Mesenchymal stem cell (in vitro differentiated cells and primary cell): ENCODE measurements around the gene SLC14A1.

Experiments
- DNase-seq: peaks from one replicate; pipeline ENCODE4 v3.0.0-alpha.2; 2013
- H2AFZ ChIP-seq: one replicate; pipeline ENCODE4 v1.6.1; 2013; ENCODE audit warnings: low read depth, mild to moderate bottlenecking, control low read depth, inconsistent platforms, low read length, moderate library complexity
- H2AK5ac ChIP-seq: 2 replicates; pipeline ENCODE4 v1.6.1; 2013; ENCODE audit warnings: low read length, moderate library complexity, mild to moderate bottlenecking, inconsistent platforms; ENCODE audit not compliant: severe bottlenecking
- H2BK120ac ChIP-seq: one replicate; pipeline ENCODE4 v1.6.1; 2013; ENCODE audit warnings: low read depth, mild to moderate bottlenecking, inconsistent platforms, low read length, moderate library complexity
- H2BK12ac ChIP-seq, 2 experiments: one replicate each; pipeline ENCODE4 v1.6.1; 2013; ENCODE audit warnings: inconsistent platforms in 2 of 2, low read length in 2 of 2, mild to moderate bottlenecking in 2 of 2, moderate library complexity in 2 of 2, control low read depth in 1 of 2
- H2BK15ac ChIP-seq: one replicate; pipeline ENCODE4 v1.6.1; 2013; ENCODE audit warnings: mild to moderate bottlenecking, low read depth, inconsistent platforms; ENCODE audit not compliant: poor library complexity, severe bottlenecking
- H2BK5ac ChIP-seq: 2 replicates; pipeline ENCODE4 v1.6.1; 2013; ENCODE audit warnings: low read depth, mild to moderate bottlenecking, low read length, control low read depth, inconsistent platforms; ENCODE audit not compliant: poor library complexity, severe bottlenecking
- H3K14ac ChIP-seq, 2 experiments: one replicate each; pipeline ENCODE4 v1.6.1; 2013; ENCODE audit warnings: inconsistent platforms in 2 of 2, low read length in 2 of 2, control low read depth in 1 of 2, mild to moderate bottlenecking in 1 of 2, moderate library complexity in 1 of 2
- H3K18ac ChIP-seq, 2 experiments: one replicate each; pipeline ENCODE4 v1.6.1; 2013; ENCODE audit warnings: inconsistent platforms in 2 of 2, low read length in 2 of 2, control low read depth in 1 of 2, low read depth in 1 of 2, mild to moderate bottlenecking in 1 of 2
- H3K23ac ChIP-seq, 2 experiments: one replicate each; pipeline ENCODE4 v1.6.1; 2013; ENCODE audit warnings: inconsistent platforms in 2 of 2, low read length in 2 of 2, mild to moderate bottlenecking in 2 of 2, moderate library complexity in 2 of 2, control low read depth in 1 of 2
- H3K27ac ChIP-seq: 2 replicates; pipeline ENCODE4 v1.5.1; 2013; ENCODE audit warnings: mild to moderate bottlenecking, moderate library complexity, low read length, control low read depth, inconsistent platforms; ENCODE audit not compliant: poor library complexity, severe bottlenecking
- H3K27me3 ChIP-seq, 2 experiments: 2 replicates each; pipeline versions ENCODE4 v1.6.1 to v1.7.0; 2013; ENCODE audit warnings: low read length in 2 of 2, mild to moderate bottlenecking in 2 of 2, moderate library complexity in 2 of 2, control low read depth in 1 of 2, inconsistent platforms in 1 of 2; ENCODE audit not compliant: control insufficient read depth in 1 of 2, insufficient read depth in 1 of 2
- H3K36me3 ChIP-seq, 2 experiments: 2 replicates each; pipeline versions ENCODE4 v1.6.1 to v1.7.0; 2013; ENCODE audit warnings: low read length in 2 of 2, control low read depth in 1 of 2, inconsistent platforms in 1 of 2, low read depth in 1 of 2, mild to moderate bottlenecking in 1 of 2; ENCODE audit not compliant: insufficient read depth in 2 of 2, control insufficient read depth in 1 of 2
- H3K4ac ChIP-seq, 2 experiments: one replicate each; pipeline ENCODE4 v1.6.1; 2013; ENCODE audit warnings: inconsistent platforms in 2 of 2, low read length in 2 of 2, mild to moderate bottlenecking in 2 of 2, moderate library complexity in 2 of 2, control low read depth in 1 of 2, low read depth in 1 of 2
- H3K4me1 ChIP-seq: 2 replicates; pipeline ENCODE4 v1.6.1; 2013; ENCODE audit warnings: low read depth, low read length, control low read depth; ENCODE audit not compliant: control insufficient read depth, insufficient read depth
- H3K4me2 ChIP-seq: 2 replicates; pipeline ENCODE4 v1.6.1; 2013; ENCODE audit warnings: low read length, mild to moderate bottlenecking, inconsistent platforms; ENCODE audit not compliant: poor library complexity, severe bottlenecking
- H3K4me3 ChIP-seq, 2 experiments: 2 replicates each; pipeline versions ENCODE4 v1.5.1 to v1.7.0; 2013; ENCODE audit warnings: low read length in 2 of 2, mild to moderate bottlenecking in 2 of 2, control low read depth in 1 of 2, low read depth in 1 of 2; ENCODE audit not compliant: insufficient read depth in 1 of 2
- H3K79me1 ChIP-seq: replicated peaks from 2 replicates; pipeline ENCODE4 v1.6.1; 2013; ENCODE audit warnings: mild to moderate bottlenecking, control low read depth, low read length, inconsistent platforms; ENCODE audit not compliant: poor library complexity, severe bottlenecking
- H3K9ac ChIP-seq: 2 replicates; pipeline ENCODE4 v1.7.0; 2013; ENCODE audit warnings: mild to moderate bottlenecking, low read length, moderate library complexity
- H3K9me3 ChIP-seq: 2 replicates; pipeline ENCODE4 v1.7.0; 2013; ENCODE audit warnings: mild to moderate bottlenecking, low read length; ENCODE audit not compliant: control insufficient read depth
- H4K8ac ChIP-seq: one replicate; pipeline ENCODE4 v1.6.1; 2013; ENCODE audit warnings: inconsistent platforms, mild to moderate bottlenecking, low read length, moderate library complexity
- H4K91ac ChIP-seq: one replicate; pipeline ENCODE4 v1.6.1; 2013; ENCODE audit warnings: mild to moderate bottlenecking, low read length, inconsistent platforms
- WGBS: methylation state at CpG from one replicate; pipeline ENCODE4 v1.1.7; 2013; ENCODE audit warnings: mixed read lengths; 5-methylcytosine and 5-hydroxymethylcytosine counted together

The SLC14A1 gene

DNA sequence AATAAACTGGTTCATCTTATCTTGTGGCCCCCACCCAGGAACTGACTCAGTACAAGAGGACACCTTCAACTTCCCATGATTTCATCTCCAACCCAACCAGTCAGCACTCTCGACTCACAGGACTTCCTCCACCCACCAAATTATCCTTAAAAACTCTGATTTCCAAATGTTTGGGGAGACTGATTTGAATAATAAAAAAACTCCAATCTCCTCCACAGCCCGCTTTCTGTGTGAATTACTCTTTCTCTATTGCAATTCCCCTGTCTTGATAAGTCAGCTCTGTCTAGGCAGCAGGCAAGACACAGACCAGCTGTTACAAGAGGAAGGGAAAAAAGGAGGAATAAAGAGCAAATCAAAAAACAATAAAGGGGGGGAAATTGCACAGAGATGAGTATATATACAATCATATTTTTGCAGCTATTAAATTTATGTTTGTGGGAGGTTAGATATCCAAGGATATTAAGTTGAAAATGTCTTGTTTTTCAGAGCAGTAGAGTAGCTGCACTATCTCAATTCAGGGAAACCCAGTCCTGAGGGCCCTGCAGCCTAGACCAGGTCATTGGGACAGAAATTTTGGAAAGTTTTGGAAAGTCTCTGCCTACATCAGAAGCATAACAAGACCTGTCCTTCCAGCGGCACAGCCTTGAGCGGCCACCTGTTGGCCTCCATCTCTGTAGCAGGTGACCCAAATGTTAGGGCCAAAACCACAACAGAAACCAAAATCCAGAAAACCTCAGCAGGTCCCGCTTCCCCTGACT is 68.7 kb downstream of the SLC14A1 start:
- no peaks in the 10 kb centered on the region for H3K79me1 ChIP-seq
- no peak overlapping the region for H4K8ac ChIP-seq
- no peaks in the 10 kb centered on the region for H3K36me3 ChIP-seq
- no peak overlapping the region for H2BK15ac ChIP-seq
- no peak overlapping the region for H2AFZ ChIP-seq
- no peak for DNase-seq
- no peak overlapping the region for H3K23ac ChIP-seq
- peak overlapping the region; percentile 39 for H3K9ac ChIP-seq
- no peak overlapping the region for H3K4me3 ChIP-seq
- peak overlapping the region in 1 of 2 experiments; percentile 15 for H3K4ac ChIP-seq
- no peaks in the 10 kb centered on the region for H3K27me3 ChIP-seq
- WGBS: 95% methylated on average over 4 of the region's 5 CpGs
- peak overlapping the region in 1 of 2 experiments; percentile 82 for H3K18ac ChIP-seq
- H3K9me3 ChIP-seq: peaks cover 4% of the 10 kb centered on the region
- H4K91ac ChIP-seq: no peak overlapping the region
- peak overlapping the region; percentile 76 for H3K27ac ChIP-seq
- H3K4me2 ChIP-seq: no peak overlapping the region
- H3K14ac ChIP-seq: no peak overlapping the region
- no peak overlapping the region for H2AK5ac ChIP-seq
- H3K4me1 ChIP-seq: peaks cover 6% of the 10 kb centered on the region
- H2BK120ac ChIP-seq: peak overlapping the region; percentile 49
- no peak overlapping the region for H2BK5ac ChIP-seq
- H2BK12ac ChIP-seq: peak overlapping the region; percentile 19 to 77

DNA sequence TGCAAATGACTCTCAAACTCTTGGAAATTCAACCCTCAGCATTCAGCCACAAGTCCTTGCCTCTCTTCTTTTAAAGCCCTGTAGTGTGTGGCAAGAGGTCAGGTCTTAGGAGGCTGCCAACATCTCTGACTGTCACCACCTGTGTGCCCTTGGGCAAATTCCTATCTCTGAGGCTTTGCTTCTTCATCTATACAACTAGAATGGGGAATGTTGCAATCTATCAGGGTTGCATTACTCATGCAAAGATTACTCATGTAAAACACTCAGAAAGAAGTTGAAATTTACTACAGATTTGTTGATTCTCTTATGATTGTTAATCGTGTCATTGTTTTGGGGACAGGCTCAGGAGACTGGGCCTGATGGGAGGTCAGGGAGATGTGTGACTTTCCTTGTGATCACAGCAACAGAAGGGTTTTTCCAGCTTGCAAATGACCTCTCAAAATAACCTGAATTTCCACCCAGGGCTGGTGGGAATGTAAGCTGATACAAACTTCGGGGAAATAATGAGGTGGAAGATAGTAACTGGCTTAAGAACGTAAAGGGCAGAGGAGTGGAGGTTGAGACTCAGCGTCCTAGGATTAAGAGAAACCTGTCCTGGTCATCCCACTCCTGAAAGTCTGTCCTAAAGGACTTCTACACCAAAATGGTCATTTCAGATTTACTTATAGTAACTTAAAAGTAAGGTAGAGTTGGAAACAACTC is 69.4 kb downstream of the SLC14A1 start:
- no peak overlapping the region for H2AK5ac ChIP-seq
- DNase-seq: peak; percentile 92
- 39% methylated on average over 4 of the region's 4 CpGs for WGBS
- H2BK120ac ChIP-seq: no peak overlapping the region
- peak overlapping the region; percentile 57 for H3K9ac ChIP-seq
- H3K79me1 ChIP-seq: no peaks in the 10 kb centered on the region
- peak overlapping the region in 1 of 2 experiments; percentile 84 for H2BK12ac ChIP-seq
- H2AFZ ChIP-seq: no peak overlapping the region
- H3K36me3 ChIP-seq: no peaks in the 10 kb centered on the region
- peak overlapping the region; percentile 34 for H4K91ac ChIP-seq
- H2BK5ac ChIP-seq: no peak overlapping the region
- H2BK15ac ChIP-seq: no peak overlapping the region
- H3K27ac ChIP-seq: peak overlapping the region; percentile 77
- H3K27me3 ChIP-seq: no peaks in the 10 kb centered on the region
- no peak overlapping the region for H3K14ac ChIP-seq
- H3K9me3 ChIP-seq: peaks cover 4% of the 10 kb centered on the region
- H3K4ac ChIP-seq: peak overlapping the region in 1 of 2 experiments; percentile 15
- H3K4me3 ChIP-seq: no peak overlapping the region
- H3K4me2 ChIP-seq: no peak overlapping the region
- H3K18ac ChIP-seq: peak overlapping the region; percentile 66 to 82
- H3K4me1 ChIP-seq: peaks cover 6% of the 10 kb centered on the region
- H3K23ac ChIP-seq: no peak overlapping the region
- H4K8ac ChIP-seq: no peak overlapping the region

DNA sequence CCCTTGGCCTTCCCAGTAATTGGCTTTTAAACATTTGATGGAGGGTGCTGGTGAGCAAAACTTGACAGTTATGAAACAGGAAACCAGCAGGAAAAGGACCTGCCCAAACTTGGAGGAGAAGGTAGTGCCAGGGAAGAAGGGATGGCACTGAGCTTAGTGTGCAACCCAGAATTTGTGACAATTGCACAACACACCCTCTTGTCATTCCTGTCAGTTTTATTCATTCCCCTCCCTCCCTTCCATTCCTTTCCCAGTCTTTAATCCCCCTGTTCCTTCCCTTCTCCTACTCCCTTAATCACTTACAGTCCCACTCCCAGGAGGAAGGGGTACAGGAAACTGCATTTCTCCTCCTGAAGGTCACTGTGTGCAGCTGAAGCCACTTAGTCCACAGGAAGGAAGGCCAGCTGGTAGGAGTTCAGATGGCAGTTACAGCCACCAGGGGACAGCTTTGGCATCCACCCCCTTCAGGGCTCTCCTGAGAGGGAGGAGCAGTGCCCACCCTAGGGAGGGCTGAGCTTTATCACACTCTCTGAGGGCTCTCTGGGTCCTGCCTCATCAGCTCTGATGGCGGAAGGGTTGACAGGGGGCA is 77.5 kb downstream of the SLC14A1 start:
- peak overlapping the region; percentile 87 for H2BK15ac ChIP-seq
- peak overlapping the region; percentile 83 for H4K8ac ChIP-seq
- H4K91ac ChIP-seq: peak overlapping the region; percentile 87
- no peak overlapping the region for H2AFZ ChIP-seq
- H2BK5ac ChIP-seq: no peak overlapping the region
- no CpG with 5 or more reads among the region's 1 CpG for WGBS
- H3K27me3 ChIP-seq: no peaks in the 10 kb centered on the region
- H3K9ac ChIP-seq: peak overlapping the region; percentile 84
- no peak overlapping the region for H3K4me3 ChIP-seq
- H2AK5ac ChIP-seq: peak overlapping the region; percentile 11
- peak overlapping the region; percentile 76 to 94 for H3K4ac ChIP-seq
- peaks cover 30% of the 10 kb centered on the region for H3K9me3 ChIP-seq
- no peak overlapping the region for H3K23ac ChIP-seq
- H3K4me1 ChIP-seq: peaks cover 6% of the 10 kb centered on the region
- H2BK120ac ChIP-seq: peak overlapping the region; percentile 98
- H3K27ac ChIP-seq: no peak overlapping the region
- H2BK12ac ChIP-seq: peak overlapping the region; percentile 92 to 95
- no peak for DNase-seq
- no peak overlapping the region for H3K4me2 ChIP-seq
- peak overlapping the region; percentile 93 to 97 for H3K18ac ChIP-seq
- peak overlapping the region in 1 of 2 experiments; percentile 93 for H3K14ac ChIP-seq
- H3K36me3 ChIP-seq: no peaks in the 10 kb centered on the region
- H3K79me1 ChIP-seq: no peaks in the 10 kb centered on the region
